Activated naive CD4-positive, alpha-beta T cell treated with anti-CD3 and anti-CD28 coated beads for 36 hours (primary cell): Measurements from ENCODE around the gene LRCH1. TPM values are rescaled to one million over a fixed set of nuclear protein-coding genes. Genes with fewer than 3 reads are reported as not detected.
A peak's percentile ranks its signal among the peaks of the same experiment; 100 is the strongest.

ENCODE experiments used
- CTCF ChIA-PET: fragments of 350-600 bp; sonication (Branson Sonifier 250); formaldehyde crosslinking; loops from one replicate; lab custom pipeline; 2021; ENCODE audit warnings: antibody characterized with exemption; lab: Charles Lee
- DNase-seq: peaks from one replicate; pipeline ENCODE4 v3.0.0-alpha.2; 2020
- H3K27ac Mint-ChIP-seq: one replicate; pipeline ENCODE4 v1.8.0; 2021; ENCODE audit warnings: mild to moderate bottlenecking, mixed read lengths
- H3K27me3 Mint-ChIP-seq: one replicate; pipeline ENCODE4 v1.8.0; 2021; ENCODE audit warnings: low read depth, mixed read lengths
- H3K36me3 Mint-ChIP-seq: one replicate; pipeline ENCODE4 v1.8.0; 2021; ENCODE audit warnings: low read depth, mixed read lengths
- H3K4me1 Mint-ChIP-seq: one replicate; pipeline ENCODE4 v1.8.0; 2021; ENCODE audit warnings: low read depth, mixed read lengths
- H3K4me3 Mint-ChIP-seq: one replicate; pipeline ENCODE4 v1.8.0; 2021; ENCODE audit warnings: mild to moderate bottlenecking, moderate library complexity, mixed read lengths
- H3K9me3 Mint-ChIP-seq: one replicate; pipeline ENCODE4 v1.8.0; 2021; ENCODE audit warnings: mixed read lengths
- intact Hi-C: fragments of 100-400 bp; cut with micrococcal nuclease; formaldehyde crosslinking; loops from one replicate; pipeline ENCODE4 v1.15.1; 2023
- total RNA-seq, 2 experiments: library from RNA; stranded (reverse); gene quantifications; one replicate each; pipeline ENCODE4 v1.2.3, GENCODE V29; 2021

LRCH1 gene
- total RNA-seq, 2 experiments from 2014 or later = 14.6 to 15.1 TPM

DNA sequence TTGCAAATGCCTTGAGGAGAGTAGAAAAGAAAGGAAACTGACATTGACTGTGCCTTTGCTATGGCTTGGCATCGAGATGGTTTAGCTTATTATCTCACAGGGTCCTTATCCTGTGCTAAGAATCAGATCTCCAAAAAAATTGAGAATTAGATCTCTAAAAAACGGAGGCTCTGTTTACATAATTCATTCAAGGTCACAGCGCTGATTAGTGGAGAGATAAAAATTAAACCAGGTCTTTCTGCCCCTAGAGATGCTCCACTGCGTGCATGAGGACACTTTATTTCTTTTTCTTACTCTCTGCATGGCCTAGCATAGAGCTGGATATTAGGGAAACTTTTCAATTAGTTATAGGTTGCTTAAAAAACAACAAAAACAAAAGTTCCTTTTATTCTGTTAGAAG, 17.3 kb downstream of the LRCH1 start:
- no peaks in the 10 kb centered on the region for H3K9me3 Mint-ChIP-seq
- peaks cover 2% of the 10 kb centered on the region for H3K36me3 Mint-ChIP-seq
- H3K27me3 Mint-ChIP-seq = no peaks in the 10 kb centered on the region
- DNase-seq = no peak
- no peak overlapping the region for H3K4me3 Mint-ChIP-seq
- H3K27ac Mint-ChIP-seq = no peak overlapping the region
- H3K4me1 Mint-ChIP-seq = peaks cover 35% of the 10 kb centered on the region
- intact Hi-C loops = no loop called here
- CTCF ChIA-PET = interaction anchor here (1.1 to 1.9 kb wide), 2 partner anchors 19 to 23 kb away, joined by 3 to 9 read pairs; no protein-coding TSS in a partner anchor

DNA sequence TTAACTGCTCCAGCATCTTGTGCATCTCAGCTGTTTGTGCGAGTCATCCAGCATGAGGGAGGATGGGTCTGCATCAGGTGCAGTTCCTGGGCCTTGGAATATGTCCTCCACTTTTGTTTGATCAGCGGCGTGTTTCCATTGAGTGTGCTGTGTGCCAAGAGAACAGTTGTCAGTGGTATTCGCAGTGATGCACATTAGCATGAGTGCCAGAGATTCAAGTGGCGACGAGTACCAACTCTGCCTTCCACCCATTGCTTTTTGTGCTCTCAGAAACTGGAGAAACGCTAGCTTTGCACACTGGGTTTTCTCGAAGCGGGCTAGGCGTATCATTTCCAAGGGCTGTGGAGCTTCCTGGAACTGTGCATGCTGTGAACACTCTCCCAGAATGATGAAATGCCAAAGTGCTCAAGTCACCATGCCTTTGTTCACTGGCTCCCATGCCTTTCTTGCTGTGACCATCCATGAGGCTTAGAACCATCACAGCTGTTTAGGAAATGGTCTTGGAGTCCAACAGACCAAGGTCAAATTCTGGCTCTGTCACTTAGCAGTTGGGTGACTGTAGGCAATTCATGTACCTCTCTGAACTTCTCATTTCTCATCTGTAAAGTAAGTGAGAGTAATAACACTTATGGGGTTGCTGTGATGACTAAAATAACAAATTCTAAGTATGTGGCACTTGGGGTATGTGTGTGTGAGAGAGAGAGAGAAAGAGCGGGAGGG, 18.4 kb downstream of the LRCH1 start:
- H3K4me1 Mint-ChIP-seq = peaks cover 37% of the 10 kb centered on the region
- H3K9me3 Mint-ChIP-seq = no peaks in the 10 kb centered on the region
- CTCF ChIA-PET = interaction anchor here (1.9 kb wide), 1 partner anchor 20 kb away, joined by 9 read pairs; no protein-coding TSS in a partner anchor
- peaks cover 2% of the 10 kb centered on the region for H3K36me3 Mint-ChIP-seq
- no peak overlapping the region for H3K27ac Mint-ChIP-seq
- H3K4me3 Mint-ChIP-seq = no peak overlapping the region
- intact Hi-C loops = no loop called here
- H3K27me3 Mint-ChIP-seq = no peaks in the 10 kb centered on the region
- DNase-seq = no peak

DNA sequence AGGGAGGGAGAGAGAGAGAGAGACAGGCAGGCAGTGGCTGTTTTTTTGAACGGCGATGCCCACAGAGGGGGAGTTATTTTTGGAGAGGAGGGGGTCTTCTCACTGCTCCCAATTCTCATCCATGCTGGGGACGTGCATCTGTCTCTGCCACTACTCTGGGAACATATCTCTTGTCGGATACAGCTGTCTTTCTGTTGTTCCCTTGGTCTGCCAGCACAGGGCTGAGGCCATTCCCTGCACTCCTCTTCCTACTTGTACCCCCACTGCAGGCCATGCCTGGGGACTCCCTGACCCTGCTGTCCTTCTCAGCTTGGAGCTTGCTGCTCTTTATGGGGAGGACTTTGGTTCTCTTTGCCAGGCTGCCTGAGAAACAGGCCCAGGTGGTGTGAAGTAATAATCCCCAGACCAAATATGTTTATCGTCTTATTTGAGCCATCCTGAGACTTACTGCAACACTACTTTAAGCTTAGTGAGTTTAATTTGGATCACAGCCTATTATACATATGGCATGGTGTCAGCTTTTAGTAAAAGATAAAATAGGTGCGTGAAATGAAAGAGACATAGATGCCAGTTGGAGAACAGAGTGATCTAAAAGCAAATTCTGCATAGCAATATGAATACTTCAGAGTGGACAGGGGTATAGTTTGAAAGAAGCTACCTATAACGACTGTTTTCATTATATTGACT, 19.1 kb downstream of the LRCH1 start:
- Mint-ChIP-seq H3K4me1 (peaks cover 41% of the 10 kb centered on the region), H3K4me3 (no peak overlapping the region), H3K27me3 (no peaks in the 10 kb centered on the region), H3K36me3 (peaks cover 2% of the 10 kb centered on the region), H3K27ac (no peak overlapping the region), H3K9me3 (no peaks in the 10 kb centered on the region)
- CTCF ChIA-PET = interaction anchor here (0.6 kb wide), 1 partner anchor 190 kb away, joined by 5 read pairs; no protein-coding TSS in a partner anchor
- intact Hi-C loops = no loop called here
- no peak for DNase-seq

DNA sequence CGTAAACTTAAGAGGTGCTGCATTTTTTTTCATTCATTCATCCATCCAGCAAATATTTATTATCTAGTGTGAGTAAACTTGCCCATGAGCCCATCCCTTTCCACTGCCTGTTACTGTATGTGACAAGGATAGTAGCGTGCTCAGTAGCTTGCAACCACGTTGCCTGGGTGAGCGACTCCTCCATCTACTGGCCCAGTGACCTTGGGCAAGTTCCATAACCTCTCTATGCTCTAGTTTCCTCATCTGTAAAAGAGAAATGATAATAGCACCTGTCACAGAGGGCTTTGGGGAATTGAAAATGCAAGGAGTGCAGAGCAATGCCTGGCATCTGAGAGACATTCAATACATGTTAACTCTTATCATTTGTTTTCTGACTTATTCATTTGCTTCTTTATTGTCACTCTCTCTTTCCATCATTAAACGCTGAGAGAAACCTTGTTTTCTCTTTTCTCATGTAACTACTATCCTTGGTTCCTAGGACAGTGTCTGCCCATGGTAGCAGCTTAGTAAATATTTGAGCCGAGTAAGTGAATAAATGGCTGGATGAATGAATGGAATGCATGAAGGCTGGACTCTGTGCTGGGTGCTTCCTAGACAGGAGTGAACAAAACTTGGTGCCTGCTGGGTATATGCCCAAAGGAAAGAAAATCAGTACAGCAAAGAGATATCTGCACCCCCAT, 19.9 kb downstream of the LRCH1 start:
- Mint-ChIP-seq H3K4me1 (peaks cover 49% of the 10 kb centered on the region), H3K27ac (no peak overlapping the region), H3K9me3 (no peaks in the 10 kb centered on the region)

DNA sequence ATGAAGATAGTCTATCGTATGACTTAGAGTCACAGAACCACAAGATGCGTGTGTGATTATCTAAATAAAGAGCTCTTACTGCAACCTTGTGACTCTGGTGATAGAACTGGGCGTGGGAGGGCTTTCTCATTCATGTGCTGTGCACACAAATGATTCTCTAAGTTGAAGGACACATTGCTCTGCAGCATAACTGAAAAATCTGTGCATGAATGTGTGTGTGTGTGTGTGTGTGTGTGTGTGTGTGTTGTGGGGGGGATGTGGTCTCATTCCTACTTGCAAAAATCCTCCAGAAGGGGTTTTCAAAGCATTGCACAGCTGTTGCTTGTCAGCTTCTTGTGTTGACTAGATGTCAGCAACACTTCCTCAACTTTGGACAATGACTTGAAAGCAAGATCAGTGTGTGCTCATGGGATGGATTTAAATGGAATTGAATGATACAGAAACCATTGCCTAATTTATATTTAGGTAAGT, 22.4 kb downstream of the LRCH1 start:
- Mint-ChIP-seq H3K4me1 (peaks cover 69% of the 10 kb centered on the region), H3K36me3 (peaks cover 2% of the 10 kb centered on the region), H3K27ac (no peak overlapping the region), H3K9me3 (no peaks in the 10 kb centered on the region), H3K4me3 (no peak overlapping the region), H3K27me3 (no peaks in the 10 kb centered on the region)
- CTCF ChIA-PET = no interaction called here
- peak; percentile 13 for DNase-seq
- intact Hi-C loops = no loop called here

More for the DNA sequence above, 19.9 kb downstream of the LRCH1 start:
- peaks cover 2% of the 10 kb centered on the region for H3K36me3 Mint-ChIP-seq
- CTCF ChIA-PET = interaction anchor here (0.6 kb wide), 1 partner anchor 191 kb away, joined by 5 read pairs; no protein-coding TSS in a partner anchor
- intact Hi-C loops = no loop called here
- no peak overlapping the region for H3K4me3 Mint-ChIP-seq
- no peaks in the 10 kb centered on the region for H3K27me3 Mint-ChIP-seq
- DNase-seq = no peak

DNA sequence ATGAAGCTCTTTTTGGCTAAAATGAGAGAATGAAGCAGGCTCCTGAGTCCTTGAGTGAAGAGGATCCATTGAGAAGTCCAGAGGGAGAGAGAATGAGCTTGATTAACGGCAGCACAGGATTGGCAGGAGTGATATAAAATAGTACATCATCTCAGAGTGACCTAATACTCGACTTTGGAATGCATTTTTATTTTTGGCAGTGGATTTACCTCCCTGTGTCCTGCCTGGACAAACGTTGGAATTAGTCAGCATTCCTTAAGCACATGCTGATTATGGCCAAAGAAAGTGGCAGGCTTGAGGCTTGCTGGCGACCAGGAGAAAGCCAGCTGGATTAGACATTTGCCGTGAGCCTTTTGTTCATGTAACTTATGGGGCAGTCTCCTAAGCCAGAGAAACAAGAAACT, 22.9 kb downstream of the LRCH1 start:
- Mint-ChIP-seq H3K27ac (no peak overlapping the region), H3K4me3 (no peak overlapping the region)
- CTCF ChIA-PET = no interaction called here

DNA sequence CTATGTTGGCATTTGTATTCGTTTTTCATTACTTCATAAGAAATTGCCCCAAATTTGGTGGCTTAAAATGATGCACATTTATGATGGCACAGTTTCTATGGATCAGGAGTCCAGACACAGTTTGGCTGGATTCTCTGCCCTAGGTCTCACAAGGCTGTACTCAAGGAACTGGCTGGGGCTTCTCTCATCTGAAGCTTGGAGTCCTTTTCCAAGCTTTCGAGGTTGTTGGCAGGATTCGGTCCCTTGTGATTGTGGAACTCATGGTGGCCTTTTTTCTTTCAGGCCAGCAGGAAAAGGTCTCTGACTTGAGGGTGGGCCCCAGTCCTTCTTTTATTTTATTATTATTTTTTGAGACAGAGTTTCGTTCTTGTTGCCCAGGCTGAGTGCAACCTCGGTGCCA, 23.8 kb downstream of the LRCH1 start:
- CTCF ChIA-PET = interaction anchor here (0.7 kb wide), 1 partner anchor 25 kb away, joined by 3 read pairs; no protein-coding TSS in a partner anchor
- no peak for DNase-seq
- no peak overlapping the region for H3K27ac Mint-ChIP-seq
- intact Hi-C loops = no loop called here
- H3K36me3 Mint-ChIP-seq = peaks cover 2% of the 10 kb centered on the region
- H3K9me3 Mint-ChIP-seq = no peaks in the 10 kb centered on the region
- no peak overlapping the region for H3K4me3 Mint-ChIP-seq
- peaks cover 65% of the 10 kb centered on the region for H3K4me1 Mint-ChIP-seq
- H3K27me3 Mint-ChIP-seq = no peaks in the 10 kb centered on the region

More for the DNA sequence above, 22.9 kb downstream of the LRCH1 start:
- Mint-ChIP-seq H3K36me3 (peaks cover 2% of the 10 kb centered on the region), H3K9me3 (no peaks in the 10 kb centered on the region), H3K4me1 (peaks cover 69% of the 10 kb centered on the region), H3K27me3 (no peaks in the 10 kb centered on the region)
- DNase-seq = no peak
- intact Hi-C loops = no loop called here

DNA sequence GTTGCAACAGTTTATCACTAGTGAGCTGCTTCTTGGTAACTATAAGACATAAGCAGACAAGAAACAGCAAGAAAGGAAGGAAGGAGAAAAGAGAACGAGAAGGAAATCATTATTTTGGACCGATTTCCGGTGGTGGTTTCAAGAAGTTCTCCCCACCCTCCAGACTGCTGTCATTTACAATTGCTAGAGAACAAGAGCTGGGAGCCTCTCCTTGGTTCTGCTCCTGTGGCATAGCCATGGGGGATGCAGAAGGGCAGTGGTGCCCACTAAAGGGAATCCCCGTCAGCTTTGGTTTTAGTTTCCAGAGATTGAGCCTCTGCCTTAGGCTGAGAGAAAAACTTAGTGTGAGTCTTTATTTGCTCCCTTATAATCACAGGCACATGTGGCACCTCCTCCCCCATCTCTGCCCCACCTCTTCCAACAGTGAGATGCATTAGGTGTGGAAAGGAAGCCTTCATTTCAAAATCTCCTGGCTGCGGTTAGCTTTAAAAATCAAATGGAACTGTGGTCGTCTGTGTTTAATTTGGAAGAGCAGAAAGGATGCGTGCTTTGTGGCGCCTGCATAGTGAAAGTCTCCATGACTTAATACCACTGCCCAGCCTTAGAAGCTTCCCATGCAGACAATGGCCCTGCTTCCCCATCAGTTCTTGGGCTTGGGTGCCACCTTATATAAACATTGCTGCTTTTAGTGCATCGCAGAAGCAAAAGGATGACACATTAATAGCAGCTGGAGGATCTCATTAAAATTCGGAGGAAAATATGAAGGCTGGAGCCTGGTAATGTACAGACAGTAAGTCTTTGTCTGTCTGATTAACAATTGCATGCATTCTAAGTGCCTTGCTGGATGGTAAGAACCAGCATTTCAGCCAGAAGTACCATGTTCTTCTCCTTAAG, 25.0 kb downstream of the LRCH1 start:
- H3K27ac Mint-ChIP-seq = no peak overlapping the region
- H3K4me1 Mint-ChIP-seq = peaks cover 62% of the 10 kb centered on the region
- H3K9me3 Mint-ChIP-seq = no peaks in the 10 kb centered on the region
- intact Hi-C loops = loop anchor here (1.0 to 2.0 kb wide), 3 partner anchors 15 to 53 kb away; no protein-coding TSS in a partner anchor
- CTCF ChIA-PET = interaction anchor here (0.6 to 1.8 kb wide), 7 partner anchors 13 to 114 kb away, joined by 3 to 7 read pairs (median 3); partner anchors contain the start of gene LRCH1
- no peaks in the 10 kb centered on the region for H3K36me3 Mint-ChIP-seq
- DNase-seq = peak; percentile 11
- no peak overlapping the region for H3K4me3 Mint-ChIP-seq
- H3K27me3 Mint-ChIP-seq = no peaks in the 10 kb centered on the region

DNA sequence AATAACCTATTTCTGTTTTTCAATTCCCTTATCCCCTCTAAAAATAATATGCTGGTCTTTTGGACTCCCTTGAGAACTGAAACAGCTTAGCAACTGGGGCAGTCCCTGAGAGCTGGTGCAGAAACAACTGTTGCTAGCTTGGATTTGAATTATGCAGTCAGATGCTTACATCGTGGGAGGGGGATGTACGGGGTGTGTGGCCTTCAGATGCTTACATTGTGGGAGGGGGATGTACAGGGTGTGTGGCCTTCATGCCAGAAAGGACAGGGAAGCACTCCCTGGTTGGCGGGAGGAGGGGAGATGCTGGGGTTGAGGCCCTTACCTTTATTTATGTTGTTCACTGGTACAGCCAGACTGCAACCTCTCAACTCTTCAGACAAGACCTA, 25.6 kb downstream of the LRCH1 start:
- H3K4me3 Mint-ChIP-seq = no peak overlapping the region
- CTCF ChIA-PET = interaction anchor here (1.0 to 1.8 kb wide), 4 partner anchors 13 to 27 kb away, joined by 3 to 7 read pairs (median 3); partner anchors contain the start of gene LRCH1
- H3K27ac Mint-ChIP-seq = no peak overlapping the region
- no peaks in the 10 kb centered on the region for H3K9me3 Mint-ChIP-seq
- H3K36me3 Mint-ChIP-seq = no peaks in the 10 kb centered on the region
- intact Hi-C loops = loop anchor here (1.0 to 2.0 kb wide), 3 partner anchors 15 to 52 kb away; no protein-coding TSS in a partner anchor
- peaks cover 62% of the 10 kb centered on the region for H3K4me1 Mint-ChIP-seq
- H3K27me3 Mint-ChIP-seq = no peaks in the 10 kb centered on the region
- peak; percentile 64 for DNase-seq

DNA sequence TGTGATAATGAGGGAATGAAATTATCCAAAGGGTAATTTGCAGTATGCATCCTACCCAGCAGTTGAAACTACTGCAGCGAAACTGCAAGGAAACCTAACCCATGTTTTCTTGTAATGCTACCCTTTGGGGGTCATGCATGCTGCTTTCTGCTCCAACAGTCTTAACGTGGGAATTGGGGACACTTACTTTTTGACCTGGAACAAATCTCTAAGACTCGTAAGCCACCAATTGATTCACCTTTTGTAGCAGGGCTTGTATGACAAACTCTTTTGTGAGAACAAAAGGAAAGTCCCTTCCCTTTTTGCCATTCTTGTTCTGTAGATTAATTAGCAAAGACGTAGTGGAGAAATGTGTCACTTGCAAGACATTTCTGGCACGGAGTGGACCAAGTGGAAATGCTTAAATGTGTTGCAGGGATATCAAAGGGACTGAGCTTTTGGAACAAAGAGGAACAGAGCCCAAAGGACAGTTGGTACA, 27.4 kb downstream of the LRCH1 start:
- CTCF ChIA-PET = interaction anchor here (1.2 kb wide), 1 partner anchor 29 kb away, joined by 3 read pairs; no protein-coding TSS in a partner anchor
- intact Hi-C loops = no loop called here
- Mint-ChIP-seq H3K9me3 (no peaks in the 10 kb centered on the region), H3K36me3 (no peaks in the 10 kb centered on the region), H3K4me1 (peaks cover 68% of the 10 kb centered on the region), H3K27me3 (no peaks in the 10 kb centered on the region), H3K4me3 (no peak overlapping the region), H3K27ac (no peak overlapping the region)
- DNase-seq = peak; percentile 16

DNA sequence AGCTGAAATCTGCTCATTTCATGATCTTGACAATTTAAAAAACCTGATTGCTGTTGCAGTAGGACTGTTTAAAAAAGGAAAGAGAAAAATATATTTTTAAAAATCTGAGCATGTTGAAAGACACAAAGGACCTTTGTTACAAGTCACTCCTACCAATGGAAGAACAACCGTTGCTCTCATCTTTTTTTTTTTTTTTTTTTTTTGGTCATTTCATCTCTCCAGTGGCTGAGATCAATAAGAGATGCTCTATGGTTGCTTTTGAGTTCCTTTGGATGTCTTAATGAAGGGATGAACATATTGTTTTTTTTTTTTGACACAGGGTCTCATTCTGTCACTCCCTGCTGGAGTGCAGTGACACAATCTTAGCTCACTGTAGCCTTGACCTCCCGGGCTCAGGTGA, 29.2 kb downstream of the LRCH1 start:
- intact Hi-C loops = no loop called here
- CTCF ChIA-PET = interaction anchor here (0.8 kb wide), 1 partner anchor 33 kb away, joined by 4 read pairs; no protein-coding TSS in a partner anchor
- Mint-ChIP-seq H3K4me3 (no peak overlapping the region), H3K27me3 (no peaks in the 10 kb centered on the region), H3K9me3 (no peaks in the 10 kb centered on the region), H3K36me3 (no peaks in the 10 kb centered on the region), H3K4me1 (peaks cover 64% of the 10 kb centered on the region), H3K27ac (no peak overlapping the region)
- DNase-seq = no peak
